Dedifferentiated amniotic fluid mesenchymal stem cell (primary cell): Measurements from ENCODE around the gene ZNF618.
"Not testable (repeated sequence)": the region's sequence is repeated elsewhere in the genome, so short reads cannot be mapped to it uniquely, and the experiment has no call there.

ENCODE experiments used
- DNase-seq: peaks from one replicate; pipeline ENCODE4 v3.0.0-alpha.2; 2016; ENCODE audit errors: extremely low spot score

Gene ZNF618

DNA sequence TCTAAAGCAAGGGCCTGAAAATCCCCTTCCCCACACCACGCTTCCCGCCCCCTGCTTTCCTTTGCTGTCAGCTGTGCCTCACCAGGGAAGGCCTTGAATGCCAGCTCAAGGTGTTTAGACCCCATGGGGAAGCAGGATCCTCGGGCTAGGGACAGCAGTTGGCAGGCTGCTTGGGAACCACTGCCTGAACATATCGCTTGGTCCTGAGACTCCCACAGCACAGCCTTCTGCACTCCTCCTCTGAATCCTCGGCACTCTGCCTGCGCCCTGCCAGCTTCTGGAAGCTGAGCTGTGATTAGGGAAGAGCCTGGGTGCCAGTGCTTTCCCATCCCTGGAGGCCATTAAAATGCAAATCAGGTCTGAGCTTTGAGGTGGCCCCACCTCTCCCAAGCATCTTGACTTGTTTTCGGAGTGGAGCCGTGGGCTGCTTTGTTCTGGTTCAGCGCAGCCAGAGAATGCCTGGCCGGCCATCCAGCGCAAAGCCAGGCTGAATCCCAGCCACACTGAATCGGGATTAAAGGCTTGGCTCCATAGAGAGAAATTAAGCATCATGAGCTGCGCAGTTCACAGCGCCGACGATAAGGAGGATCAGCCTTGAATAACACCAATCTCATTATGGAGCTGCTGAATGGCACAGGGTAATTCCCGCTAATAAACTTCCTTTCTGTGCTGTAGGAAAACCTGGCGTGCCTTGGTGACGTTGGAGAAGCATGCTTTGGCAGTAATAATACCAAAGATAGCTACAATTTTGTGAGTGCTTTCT, 162.0 kb downstream of the ZNF618 start:
- DNase-seq, result no peak

DNA sequence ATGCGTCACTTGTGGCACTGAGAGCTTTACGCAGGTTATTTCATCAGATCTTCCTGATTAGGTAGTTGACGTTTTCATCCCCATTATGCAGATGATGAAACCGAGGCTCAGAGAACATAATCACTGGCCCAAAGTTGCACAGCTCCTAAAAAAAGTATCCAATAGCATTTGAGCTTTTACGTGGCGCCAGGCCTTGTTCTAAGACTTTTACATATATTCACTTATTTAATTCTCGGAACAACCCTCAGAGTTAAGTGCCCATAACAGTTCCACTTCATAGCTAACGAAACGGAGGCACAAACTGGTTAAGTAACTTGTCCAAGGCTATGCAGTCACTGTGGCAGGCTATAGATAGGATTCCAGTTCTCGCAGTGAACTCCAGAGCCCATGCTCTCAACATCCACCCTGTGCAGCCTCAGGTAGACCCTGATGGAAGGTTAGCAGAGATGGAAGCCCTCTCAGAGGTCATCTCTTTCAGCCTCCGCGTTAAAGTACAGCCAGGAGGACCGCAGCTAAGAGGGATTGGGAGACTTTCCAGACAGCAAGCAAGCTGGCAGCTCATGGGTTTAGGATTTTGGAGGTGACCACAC, 162.7 kb downstream of the ZNF618 start:
- DNase-seq, result no peak

GRCh38 chr9:114039484-114039883, 163.4 kb downstream of the ZNF618 start:
- DNase-seq, result no peak

GRCh38 chr9:114043660-114044059, 167.6 kb downstream of the ZNF618 start:
- not testable (repeated sequence) for DNase-seq

GRCh38 chr9:114046237-114046755, 170.2 kb downstream of the ZNF618 start:
- no peak for DNase-seq

GRCh38 chr9:114046875-114047274, 170.8 kb downstream of the ZNF618 start:
- DNase-seq, result no peak

- DNase-seq, result no peak
These were observed 171.6 kb downstream of the ZNF618 start for GRCh38 chr9:114047717-114048116.

- DNase-seq, result no peak
These were observed 172.7 kb downstream of the ZNF618 start for GRCh38 chr9:114048533-114049415.

DNA sequence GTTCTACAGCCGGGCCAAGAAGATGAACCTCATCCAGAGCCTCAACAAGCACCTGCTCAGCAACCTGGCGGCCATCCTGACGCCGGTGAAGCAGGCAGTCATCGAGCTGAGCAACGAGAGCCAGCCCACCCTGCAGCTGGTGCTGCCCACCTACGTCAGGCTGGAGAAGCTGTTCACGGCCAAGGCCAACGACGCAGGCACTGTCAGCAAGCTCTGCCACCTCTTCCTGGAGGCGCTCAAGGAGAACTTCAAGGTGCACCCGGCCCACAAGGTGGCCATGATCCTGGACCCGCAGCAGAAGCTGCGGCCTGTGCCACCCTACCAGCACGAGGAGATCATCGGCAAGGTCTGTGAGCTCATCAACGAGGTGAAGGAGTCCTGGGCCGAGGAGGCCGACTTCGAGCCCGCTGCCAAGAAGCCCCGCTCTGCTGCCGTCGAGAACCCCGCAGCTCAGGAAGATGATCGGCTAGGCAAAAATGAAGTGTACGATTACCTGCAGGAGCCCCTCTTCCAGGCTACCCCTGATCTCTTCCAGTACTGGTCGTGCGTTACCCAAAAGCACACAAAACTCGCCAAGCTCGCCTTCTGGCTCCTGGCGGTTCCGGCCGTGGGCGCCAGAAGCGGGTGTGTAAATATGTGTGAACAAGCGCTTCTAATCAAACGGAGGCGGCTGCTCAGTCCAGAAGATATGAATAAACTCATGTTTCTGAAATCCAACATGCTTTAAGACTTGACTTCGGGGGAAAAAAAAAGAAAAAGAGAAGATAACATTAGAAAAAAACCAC, 173.5 kb downstream of the ZNF618 start:
- DNase-seq, result no peak

DNA sequence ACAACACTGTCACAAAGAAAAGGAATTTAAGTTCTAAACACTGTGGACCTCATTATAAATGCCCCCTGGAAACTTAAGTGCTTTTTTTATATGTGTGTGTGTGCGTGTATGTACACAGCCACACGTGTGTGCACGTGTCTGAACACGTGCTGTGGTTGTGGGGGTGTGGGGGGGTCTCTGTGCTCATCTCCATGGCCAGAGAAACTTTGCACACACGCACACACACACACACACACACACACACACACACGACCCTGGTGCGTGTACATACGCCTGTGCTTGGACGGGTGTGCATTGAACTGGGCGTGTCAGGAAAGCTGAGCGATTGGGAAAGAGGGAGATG, 174.1 kb downstream of the ZNF618 start:
- DNase-seq, result no peak

- DNase-seq, result no peak
These were observed 174.5 kb downstream of the ZNF618 start for GRCh38 chr9:114050646-114051045.

DNA sequence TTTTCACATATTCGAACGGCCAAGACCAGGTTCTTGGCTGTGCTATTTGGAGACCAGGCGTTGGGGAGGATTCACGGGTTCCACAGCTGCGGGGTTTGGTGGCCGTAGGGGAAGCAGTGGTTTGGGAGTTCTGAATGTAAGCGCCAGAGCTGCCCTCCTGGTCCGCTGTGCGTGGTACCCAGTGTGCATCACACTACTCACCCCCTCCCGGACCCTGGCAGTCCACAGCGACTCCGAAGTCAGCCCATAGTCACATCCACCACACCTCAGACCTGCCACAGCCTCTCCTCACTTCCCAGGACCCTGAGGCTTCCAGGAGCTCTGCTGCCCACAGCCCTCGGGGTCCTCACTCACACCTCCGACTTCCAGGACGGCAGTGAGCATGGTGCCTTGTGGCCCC, 175.2 kb downstream of the ZNF618 start:
- no peak for DNase-seq

DNA sequence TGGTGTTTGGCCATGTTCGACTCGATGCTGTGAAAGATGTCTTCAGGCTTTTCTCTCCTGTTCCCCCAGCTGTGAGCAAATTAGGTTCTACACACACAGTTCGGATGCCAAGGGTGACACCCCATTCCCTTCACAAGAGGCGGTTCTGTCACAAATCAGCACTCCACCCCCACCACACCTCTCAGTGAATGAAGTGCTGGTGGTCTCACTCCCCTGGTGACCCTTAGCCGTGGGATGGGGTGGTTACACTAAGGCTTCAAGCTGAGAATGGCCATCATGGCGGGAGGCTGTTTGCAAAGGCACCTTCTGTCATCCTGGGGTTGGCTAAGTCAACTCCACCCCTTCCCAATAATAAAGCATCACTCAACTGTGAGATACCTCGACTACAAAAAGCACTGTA, 175.6 kb downstream of the ZNF618 start:
- no peak for DNase-seq

- no peak for DNase-seq
These were observed 177.3 kb downstream of the ZNF618 start for GRCh38 chr9:114053246-114054005.

- DNase-seq, result no peak
These were observed 178.1 kb downstream of the ZNF618 start for GRCh38 chr9:114054191-114054690.

- no peak for DNase-seq
These were observed 179.0 kb downstream of the ZNF618 start for GRCh38 chr9:114055061-114055460.

DNA sequence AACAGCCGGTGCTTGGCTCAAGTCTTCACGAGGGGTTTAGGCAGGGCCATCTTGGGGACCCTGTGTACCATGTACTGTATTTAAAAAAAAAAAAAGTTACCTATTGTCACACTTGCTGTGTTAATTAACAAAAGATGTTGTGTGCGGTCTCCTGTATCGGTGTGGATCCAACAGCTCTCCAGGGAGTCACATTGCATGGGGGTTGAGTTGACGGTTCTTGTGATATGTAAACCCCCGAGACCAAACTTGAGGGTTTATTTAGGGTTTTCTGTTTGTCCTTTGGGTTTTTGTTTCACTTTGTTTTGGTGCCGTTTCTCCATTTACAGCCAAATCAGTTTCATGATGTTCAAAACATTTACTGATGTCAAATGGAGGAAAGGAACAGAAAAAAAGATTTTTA, 179.8 kb downstream of the ZNF618 start:
- no peak for DNase-seq

DNA sequence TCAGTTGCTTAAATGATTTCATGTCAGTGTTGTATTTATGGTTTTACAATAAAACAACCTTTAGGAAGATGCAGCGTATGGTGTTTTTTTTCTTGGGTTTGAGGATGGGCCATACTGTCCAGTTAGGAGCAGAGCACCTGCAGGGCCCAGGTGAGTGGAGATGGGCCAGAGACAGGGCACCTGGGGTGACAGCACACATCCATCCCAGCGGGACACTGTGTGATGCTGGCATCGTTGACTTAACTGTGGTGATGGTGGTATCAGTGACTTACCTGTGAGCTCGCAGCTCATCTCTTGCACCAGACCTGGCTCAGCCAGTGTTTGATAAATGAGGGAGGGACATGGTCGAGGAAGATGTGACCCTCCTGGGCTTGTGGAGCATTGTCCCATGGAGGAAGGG, 180.4 kb downstream of the ZNF618 start:
- no peak for DNase-seq

DNA sequence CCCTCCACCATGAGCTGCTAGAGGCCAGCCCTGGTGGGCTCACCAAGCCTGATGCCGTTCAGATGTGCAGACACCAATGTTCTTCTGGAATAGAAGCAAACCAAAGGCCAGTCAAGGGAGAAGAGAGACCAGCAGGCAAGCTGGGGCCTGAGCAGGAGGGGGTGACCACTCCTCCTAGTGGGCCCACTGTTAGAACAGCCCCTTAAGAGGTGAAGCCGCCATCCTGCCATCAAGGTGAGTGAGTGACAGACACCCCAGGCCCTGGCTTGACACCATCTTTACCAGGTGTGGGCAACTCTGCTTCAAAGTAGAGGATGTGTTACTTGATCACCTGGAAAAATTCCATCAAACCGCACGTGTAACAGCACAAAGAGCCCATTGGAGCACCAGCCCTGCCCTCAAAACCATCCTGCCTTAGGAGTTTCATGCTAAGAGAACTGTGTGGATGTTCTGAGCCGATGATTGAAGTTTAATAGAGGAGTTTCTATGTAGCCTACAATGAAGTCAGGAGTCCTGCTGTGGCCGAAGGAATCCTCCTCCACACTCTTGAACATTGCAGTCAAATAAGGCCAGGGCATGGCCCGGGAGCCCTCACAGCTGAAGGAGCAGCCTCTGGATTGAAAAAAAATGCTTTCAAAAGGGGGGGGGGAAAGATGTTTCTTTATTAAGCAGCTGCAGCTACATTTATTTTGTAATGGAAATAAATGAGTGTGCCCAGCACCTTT, 181.2 kb downstream of the ZNF618 start:
- no peak for DNase-seq

GRCh38 chr9:114058688-114059046, 182.6 kb downstream of the ZNF618 start:
- DNase-seq, result no peak
